OCI-LY3 (cell line): ENCODE results near the gene GNE.

Source experiments
- EZH2phosphoT487 ChIP-seq: fragments of 200-600 bp; shearing (Covaris generic); IDR thresholded peaks from 2 replicates; pipeline ENCODE4 v1.6.1; 2018; ENCODE audit warnings: antibody characterized with exemption, mixed run types, low read depth
- TF ChIP-seq, protein P1 (sequence below): fragments of 200-600, 300-600 bp; sonication (generic); IDR thresholded peaks from 2 replicates; pipeline ENCODE4 v1.5.1; 2014; ENCODE audit warnings: antibody characterized with exemption, low read length, low read depth

DNA sequence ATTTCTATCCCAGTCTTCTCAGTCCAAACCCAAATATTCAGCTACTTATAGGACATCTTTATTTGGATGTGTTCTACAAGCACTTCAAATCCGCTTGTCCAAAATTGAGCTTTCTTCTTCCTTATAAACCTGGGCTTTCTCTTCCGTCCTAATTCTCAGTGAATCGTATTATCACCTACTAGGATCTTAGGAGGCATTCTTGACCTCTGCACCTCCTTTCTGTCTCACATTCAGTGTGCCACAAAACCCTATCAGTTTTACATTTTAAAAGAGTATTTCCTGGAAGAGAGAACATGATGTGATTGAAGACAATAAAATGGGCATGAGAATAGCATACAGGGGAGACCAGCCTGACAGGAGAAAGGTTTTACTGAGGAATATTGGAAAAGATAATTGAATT, 16.8 kb upstream of the GNE start:
- TF ChIP-seq, protein P1, sequence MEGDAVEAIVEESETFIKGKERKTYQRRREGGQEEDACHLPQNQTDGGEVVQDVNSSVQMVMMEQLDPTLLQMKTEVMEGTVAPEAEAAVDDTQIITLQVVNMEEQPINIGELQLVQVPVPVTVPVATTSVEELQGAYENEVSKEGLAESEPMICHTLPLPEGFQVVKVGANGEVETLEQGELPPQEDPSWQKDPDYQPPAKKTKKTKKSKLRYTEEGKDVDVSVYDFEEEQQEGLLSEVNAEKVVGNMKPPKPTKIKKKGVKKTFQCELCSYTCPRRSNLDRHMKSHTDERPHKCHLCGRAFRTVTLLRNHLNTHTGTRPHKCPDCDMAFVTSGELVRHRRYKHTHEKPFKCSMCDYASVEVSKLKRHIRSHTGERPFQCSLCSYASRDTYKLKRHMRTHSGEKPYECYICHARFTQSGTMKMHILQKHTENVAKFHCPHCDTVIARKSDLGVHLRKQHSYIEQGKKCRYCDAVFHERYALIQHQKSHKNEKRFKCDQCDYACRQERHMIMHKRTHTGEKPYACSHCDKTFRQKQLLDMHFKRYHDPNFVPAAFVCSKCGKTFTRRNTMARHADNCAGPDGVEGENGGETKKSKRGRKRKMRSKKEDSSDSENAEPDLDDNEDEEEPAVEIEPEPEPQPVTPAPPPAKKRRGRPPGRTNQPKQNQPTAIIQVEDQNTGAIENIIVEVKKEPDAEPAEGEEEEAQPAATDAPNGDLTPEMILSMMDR: no peak
- no peak for TF ChIP-seq EZH2phosphoT487
